Globus pallidus (tissue), 1 donor: ENCODE measurements around the gene PNN.

ENCODE experiments used
- DNase-seq: peaks from one replicate; pipeline ENCODE4 v3.0.0-alpha.2; 2015; ENCODE audit warnings: low spot score

Gene PNN

DNA sequence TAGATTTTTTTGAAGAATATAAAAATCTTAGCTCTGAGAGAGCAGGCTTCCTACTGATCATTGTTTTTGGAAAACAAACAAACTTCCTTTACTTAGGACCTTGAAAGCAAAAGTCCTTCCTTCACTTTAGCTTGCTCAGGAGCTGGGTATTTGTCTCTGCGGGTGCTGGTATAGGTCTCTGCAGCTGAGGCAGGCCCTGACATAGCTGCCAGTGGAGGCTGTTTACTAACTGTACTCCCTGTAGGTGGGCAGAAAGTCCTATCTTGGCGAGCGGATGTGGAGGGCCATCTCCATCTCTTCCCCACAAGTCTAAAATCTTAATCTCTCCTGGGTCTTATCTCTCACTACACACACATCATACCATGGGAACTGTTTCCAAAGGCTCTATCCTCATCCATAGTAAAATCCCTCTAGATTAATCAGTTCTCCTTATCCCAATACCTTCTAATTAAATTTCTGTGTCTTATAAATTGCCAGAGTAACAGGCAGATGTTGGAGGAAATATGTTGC is 54.6 kb downstream of the PNN start:
- no peak for DNase-seq

DNA sequence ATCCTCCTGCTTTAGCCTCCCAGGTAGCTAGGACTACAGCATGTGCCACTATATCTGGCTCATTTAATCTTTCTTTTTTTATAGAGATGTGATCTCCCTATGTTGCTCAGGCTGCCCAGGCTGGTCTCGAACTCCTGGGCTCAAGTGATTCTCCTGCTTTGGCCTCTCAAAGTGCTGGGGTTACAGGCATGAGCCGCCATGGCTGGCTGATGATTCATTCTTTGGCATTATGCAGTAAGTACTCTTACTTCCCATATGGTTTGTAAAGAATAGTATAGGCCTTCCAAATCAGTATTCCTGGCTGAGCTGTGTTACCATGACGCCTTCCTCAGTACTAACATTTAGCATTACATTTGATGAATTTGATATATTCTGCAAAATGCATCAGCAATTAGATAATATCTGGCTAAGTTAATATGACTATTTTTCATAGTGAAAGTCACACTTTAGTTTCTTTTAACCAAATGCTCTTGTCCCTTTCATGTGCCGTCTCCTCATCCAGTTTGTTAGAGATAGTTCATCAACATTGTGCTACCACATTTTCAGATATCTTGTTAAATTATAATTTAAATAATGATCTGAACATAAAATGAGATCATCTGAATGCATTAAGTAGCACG is 55.5 kb downstream of the PNN start:
- DNase-seq: no peak

DNA sequence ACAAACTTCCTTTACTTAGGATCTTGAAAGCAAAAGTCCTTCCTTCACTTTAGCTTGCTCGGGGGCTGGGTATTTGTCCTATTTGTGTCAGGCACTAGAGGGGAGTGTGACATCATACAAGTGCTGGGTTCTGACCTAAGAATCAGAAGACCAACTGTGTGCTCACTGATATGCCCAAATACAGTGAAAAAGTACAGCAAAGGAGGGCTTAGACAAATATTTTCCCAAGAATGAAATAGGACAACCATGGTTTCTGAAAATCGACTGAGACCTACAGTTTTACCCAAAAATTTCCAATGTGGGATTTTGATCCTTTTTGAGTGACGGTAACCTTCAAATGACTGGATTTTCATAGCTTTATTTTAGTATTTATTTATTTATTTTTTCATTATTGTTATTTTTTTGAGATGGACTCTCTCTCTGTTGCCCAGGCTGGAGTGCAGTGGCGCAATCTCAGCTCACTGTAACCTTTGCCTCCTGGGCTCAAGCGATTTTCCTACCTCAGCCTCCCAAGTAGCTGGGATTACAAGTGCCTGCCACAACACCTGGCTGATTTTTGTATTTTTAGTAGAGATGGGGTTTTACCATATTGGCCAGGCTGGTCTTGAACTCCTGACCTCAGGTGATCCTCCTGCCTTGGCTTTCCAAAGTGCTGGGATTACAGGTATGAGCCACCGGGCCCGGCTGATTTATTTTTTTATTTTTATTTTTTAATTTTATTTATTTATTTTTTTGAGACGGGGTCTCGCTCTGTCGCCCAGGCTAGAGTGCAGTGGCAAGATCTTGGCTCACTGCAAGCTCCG is 56.9 kb downstream of the PNN start:
- DNase-seq: peak; percentile 17
